Psoas muscle (tissue), 8 donors: Measurements from ENCODE around the gene OR5AP2. TPM values are rescaled to one million over a fixed set of nuclear protein-coding genes. Genes with fewer than 3 reads are reported as not detected.
"Not testable (repeated sequence)": the region's sequence is repeated elsewhere in the genome, so short reads cannot be mapped to it uniquely, and the experiment has no call there.

Source experiments
- ATAC-seq, 4 donors: fragments of 200-7000 bp; cut with Tn5 transposase; one replicate each; pipeline ENCODE4 v1.9.1; 2020; ENCODE audit warnings: moderate library complexity in 3 of 4, mild to moderate bottlenecking in 2 of 4
- DNase-seq, 2 donors: peaks; one replicate each; pipeline ENCODE4 v3.0.0-alpha.2; 2020
- H3K27ac ChIP-seq: fragments of 200-600 bp; one replicate; pipeline ENCODE4 v1.8.0; 2022
- H3K27me3 ChIP-seq, 3 donors: fragments of 200-600 bp in 1 of 3; one replicate each; pipeline versions ENCODE4 v1.6.1 to v1.8.0; 2013 to 2022; ENCODE audit warnings: low read length in 2 of 3, mild to moderate bottlenecking in 2 of 3, moderate library complexity in 1 of 3; ENCODE audit not compliant: insufficient read depth in 3 of 3
- H3K36me3 ChIP-seq, 2 donors: fragments of 200-600 bp in 1 of 2; one replicate each; pipeline versions ENCODE4 v1.6.1 to v1.8.0; 2013 to 2022; ENCODE audit warnings: low read depth in 1 of 2, mild to moderate bottlenecking in 1 of 2, moderate library complexity in 1 of 2; ENCODE audit not compliant: insufficient read depth in 1 of 2
- H3K4me1 ChIP-seq: fragments of 200-600 bp; one replicate; pipeline ENCODE4 v1.8.0; 2022
- H3K4me3 ChIP-seq: fragments of 200-600 bp; one replicate; pipeline ENCODE4 v1.8.0; 2022; ENCODE audit warnings: mild to moderate bottlenecking
- H3K9me3 ChIP-seq: fragments of 200-600 bp; one replicate; pipeline ENCODE4 v1.8.0; 2022
- WGBS, 3 donors: extraction: QIAGEN DNeasy Blood & Tissue Kit; methylation state at CpG; one replicate each; pipeline versions ENCODE4 v1.1.6 to v1.1.7; 2013; 5-methylcytosine and 5-hydroxymethylcytosine counted together
- intact Hi-C, 2 donors: fragments of 100-400 bp; cut with DNase I; formaldehyde crosslinking; loops; one replicate each; pipeline versions ENCODE4 v1.11.0 to v1.14.2; 2022
- polyA plus RNA-seq, 3 donors: library from polyadenylated mRNA; stranded (reverse); fragments of 200-250 nt; gene quantifications; one replicate each; pipeline ENCODE4 v1.2.3, GENCODE V29; 2013
- total RNA-seq, 4 donors: library from RNA; stranded (reverse); fragmentation: NEBNext Ultra II Directional in 2 of 4; extraction: Animal tissue kit (Norgen Biotek cat#: 25700) in 2 of 4; gene quantifications; one replicate each; pipeline versions ENCODE4 v1.2.1 to v1.2.4, GENCODE V29; 2021 to 2023
- TF ChIP-seq, protein P1 (sequence below): fragments of 200-600 bp; IDR thresholded peaks from one replicate; pipeline ENCODE4 v1.8.0; 2022; ENCODE audit warnings: antibody characterized with exemption
- donor health status: healthy with polysubstance abuse.
- donor health status: DM: no; HTN: no; CAD: no; lungs with moderate emphysema.
- donor health status: Bipolar disorder and iron deficiency.
- donor health status: healthy.
- donor health status: DM: yes; HTN: yes; CAD: no.
- donor health status: DM: no; HTN: no; CAD: no.
- donor health status: DM: no; HTN: no; CAD: no.
- donor health status: DM: yes; HTN: yes; CAD: no.

The OR5AP2 gene
- total and polyA plus RNA-seq, 7 donors = not detected

DNA sequence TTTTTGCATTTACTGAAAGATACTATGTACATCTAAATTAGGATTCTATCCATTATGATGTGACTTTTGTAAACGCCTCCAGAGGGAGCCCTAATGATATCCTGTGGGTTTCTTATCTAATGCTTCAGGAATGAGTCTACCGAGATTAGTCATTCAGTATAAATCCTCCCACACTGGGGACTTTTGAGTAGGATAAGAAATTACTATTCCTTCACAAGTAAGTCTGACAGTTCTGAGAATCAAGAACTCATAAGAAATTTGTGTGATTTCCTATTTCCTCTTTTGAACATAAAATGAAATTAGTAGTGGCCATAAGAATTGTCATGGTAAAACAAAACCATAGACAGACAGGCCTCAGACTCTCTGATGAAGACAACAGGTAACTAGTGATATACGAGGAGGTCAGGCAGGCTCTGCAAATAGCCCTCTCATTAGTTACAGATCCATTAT, 17.6 kb downstream of the OR5AP2 start:
- no peaks in the 10 kb centered on the region for H3K9me3 ChIP-seq
- H3K36me3 ChIP-seq = no peaks in the 10 kb centered on the region
- no peak overlapping the region for H3K4me3 ChIP-seq
- TF ChIP-seq, protein P1, sequence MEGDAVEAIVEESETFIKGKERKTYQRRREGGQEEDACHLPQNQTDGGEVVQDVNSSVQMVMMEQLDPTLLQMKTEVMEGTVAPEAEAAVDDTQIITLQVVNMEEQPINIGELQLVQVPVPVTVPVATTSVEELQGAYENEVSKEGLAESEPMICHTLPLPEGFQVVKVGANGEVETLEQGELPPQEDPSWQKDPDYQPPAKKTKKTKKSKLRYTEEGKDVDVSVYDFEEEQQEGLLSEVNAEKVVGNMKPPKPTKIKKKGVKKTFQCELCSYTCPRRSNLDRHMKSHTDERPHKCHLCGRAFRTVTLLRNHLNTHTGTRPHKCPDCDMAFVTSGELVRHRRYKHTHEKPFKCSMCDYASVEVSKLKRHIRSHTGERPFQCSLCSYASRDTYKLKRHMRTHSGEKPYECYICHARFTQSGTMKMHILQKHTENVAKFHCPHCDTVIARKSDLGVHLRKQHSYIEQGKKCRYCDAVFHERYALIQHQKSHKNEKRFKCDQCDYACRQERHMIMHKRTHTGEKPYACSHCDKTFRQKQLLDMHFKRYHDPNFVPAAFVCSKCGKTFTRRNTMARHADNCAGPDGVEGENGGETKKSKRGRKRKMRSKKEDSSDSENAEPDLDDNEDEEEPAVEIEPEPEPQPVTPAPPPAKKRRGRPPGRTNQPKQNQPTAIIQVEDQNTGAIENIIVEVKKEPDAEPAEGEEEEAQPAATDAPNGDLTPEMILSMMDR = peak; percentile 31
- peaks cover 0 to 3% (median 0%) of the 10 kb centered on the region in 3 donors for H3K27me3 ChIP-seq
- WGBS, 3 donors = 3 to 6% (median 4%) methylated on average over 3 of the region's 3 CpGs
- no peak for ATAC-seq
- intact Hi-C loops = no loop called here
- no peak overlapping the region for H3K27ac ChIP-seq
- DNase-seq = no peak
- no peaks in the 10 kb centered on the region for H3K4me1 ChIP-seq

DNA sequence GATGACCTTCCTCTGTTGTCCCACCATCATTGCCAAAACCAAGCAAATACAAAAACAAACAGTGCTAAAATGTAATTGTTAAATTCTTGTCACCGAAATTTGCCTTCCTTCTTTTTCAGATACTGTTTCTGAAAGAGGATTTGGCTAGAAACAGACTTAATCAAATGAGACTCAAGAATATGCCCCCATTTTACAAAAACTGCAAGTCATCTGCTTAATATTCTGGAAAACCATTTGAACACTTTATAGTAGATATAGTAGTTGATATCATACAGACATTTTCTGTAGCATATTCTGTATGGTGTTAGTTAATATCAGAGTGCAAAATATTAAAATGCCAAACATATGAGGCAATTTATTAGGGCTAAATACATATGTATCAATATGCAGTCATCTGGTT, 31.1 kb downstream of the OR5AP2 start:
- H3K4me1 ChIP-seq = no peaks in the 10 kb centered on the region
- H3K27me3 ChIP-seq = no peaks in the 10 kb centered on the region
- H3K9me3 ChIP-seq = no peaks in the 10 kb centered on the region
- no peaks in the 10 kb centered on the region for H3K36me3 ChIP-seq
- intact Hi-C loops = no loop called here
- ATAC-seq (no peak), DNase-seq (no peak)
- no peak overlapping the region for H3K4me3 ChIP-seq
- TF ChIP-seq, protein P1 = no peak
- 63 to 75% (median 73%) methylated on average over 1 of the region's 1 CpG for WGBS, 3 donors
- H3K27ac ChIP-seq = no peak overlapping the region

DNA sequence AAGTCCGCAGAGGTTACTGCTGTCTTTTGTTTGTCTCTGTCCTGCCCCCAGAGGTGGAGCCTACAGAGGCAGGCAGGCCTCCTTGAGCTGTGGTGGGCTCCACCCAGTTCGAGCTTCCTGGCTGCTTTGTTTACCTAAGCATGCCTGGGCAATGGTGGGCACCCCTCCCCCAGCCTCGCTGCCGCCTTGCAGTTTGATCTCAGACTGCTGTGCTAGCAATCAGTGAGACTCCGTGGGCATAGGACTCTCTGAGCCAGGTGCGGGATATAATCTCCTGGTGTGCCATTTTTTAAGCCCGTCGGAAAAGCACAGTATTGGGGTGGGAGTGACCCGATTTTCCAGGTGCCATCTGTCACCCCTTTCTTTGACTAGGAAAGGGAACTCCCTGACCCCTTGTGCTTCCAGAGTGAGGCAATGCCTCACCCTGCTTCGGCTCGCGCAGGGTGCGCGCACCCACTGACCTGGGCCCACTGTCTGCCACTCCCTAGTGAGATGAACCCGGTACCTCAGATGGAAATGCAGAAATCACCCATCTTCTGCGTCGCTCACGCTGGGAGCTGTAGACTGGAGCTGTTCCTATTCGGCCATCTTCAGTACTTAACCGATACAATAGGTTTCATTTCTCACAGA, 50.0 kb downstream of the OR5AP2 start:
- intact Hi-C loops, H3K27ac ChIP-seq, DNase-seq, H3K9me3 ChIP-seq, H3K27me3 ChIP-seq, H3K4me1 ChIP-seq, ATAC-seq, H3K36me3 ChIP-seq, H3K4me3 ChIP-seq: not testable (repeated sequence)
- 92 to 93% (median 92%) methylated on average over 17 to 20 of the region's 20 CpGs for WGBS, 3 donors

Other genes starting within 250 kb of the OR5AP2 start
- not detected for gene OR5AL1, start 229.7 kb downstream of the OR5AP2 start, total RNA-seq
- gene OR5AL1, start 229.7 kb downstream of the OR5AP2 start, polyA plus RNA-seq = not detected
- gene OR5M3, start 169.1 kb downstream of the OR5AP2 start, total RNA-seq = not detected
- not detected for gene OR5M3, start 169.1 kb downstream of the OR5AP2 start, polyA plus RNA-seq
- gene OR5M8, start 151.1 kb downstream of the OR5AP2 start, total RNA-seq = not detected
- gene OR5M8, start 151.1 kb downstream of the OR5AP2 start, polyA plus RNA-seq = not detected
- gene OR5M11, start 99.2 kb downstream of the OR5AP2 start, total RNA-seq = not detected
- gene OR5M11, start 99.2 kb downstream of the OR5AP2 start, polyA plus RNA-seq = not detected
- not detected for gene OR5M10, start 64.7 kb downstream of the OR5AP2 start, total RNA-seq
- gene OR5M10, start 64.7 kb downstream of the OR5AP2 start, polyA plus RNA-seq = not detected
- gene OR5M1, start 27.6 kb downstream of the OR5AP2 start, total RNA-seq = not detected
- not detected for gene OR5M1, start 27.6 kb downstream of the OR5AP2 start, polyA plus RNA-seq
- gene OR5AR1, start 21.2 kb upstream of the OR5AP2 start, total RNA-seq = not detected
- not detected for gene OR5AR1, start 21.2 kb upstream of the OR5AP2 start, polyA plus RNA-seq
- gene OR9G1, start 56.7 kb upstream of the OR5AP2 start, total RNA-seq = not detected
- gene OR9G1, start 56.7 kb upstream of the OR5AP2 start, polyA plus RNA-seq = not detected
- gene OR9G4, start 106.3 kb upstream of the OR5AP2 start, total RNA-seq = not detected
- not detected for gene OR9G4, start 106.3 kb upstream of the OR5AP2 start, polyA plus RNA-seq